ENCODE measurements around the gene INPP4A.

Gene INPP4A

DNA sequence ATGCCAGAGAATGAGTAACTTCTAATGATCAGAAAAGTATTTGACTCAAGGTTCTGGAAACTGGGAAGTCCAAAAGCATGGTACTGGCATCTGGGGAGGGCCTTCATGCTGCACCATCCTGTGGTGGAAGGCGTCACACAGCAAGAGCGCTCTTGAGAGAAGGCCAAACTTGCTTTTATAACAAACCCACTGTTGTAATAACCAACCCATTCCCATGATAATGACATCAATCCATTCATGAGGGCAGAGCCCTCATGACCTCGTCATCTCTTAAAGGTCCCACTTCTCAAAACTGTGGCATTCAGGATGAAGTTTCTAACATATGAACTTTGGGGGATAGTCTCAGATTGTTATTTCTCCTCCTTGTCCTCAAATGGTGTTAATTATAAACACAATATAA, 95.9 kb downstream of the INPP4A start:
- DNase-seq (ENCODE audit: low read depth, low spot score), result no peak

DNA sequence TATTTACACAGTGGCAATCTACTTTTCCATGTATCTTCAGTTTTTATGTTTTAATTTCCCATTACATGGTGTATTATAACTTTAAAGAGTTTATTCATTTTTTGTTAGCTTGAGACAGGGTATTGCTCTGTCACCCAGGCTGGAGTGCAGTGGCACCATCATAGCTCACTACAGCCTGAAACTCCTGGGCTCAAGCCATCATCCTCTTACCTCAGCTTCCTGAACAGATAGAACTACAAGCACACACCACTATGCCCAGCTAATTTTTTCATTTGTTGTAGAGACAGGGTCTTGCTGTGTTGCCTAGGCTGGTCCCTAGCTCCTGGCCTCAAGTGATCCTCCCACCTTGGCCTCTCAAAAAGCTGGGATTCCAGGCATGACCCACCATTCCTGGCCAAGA, 96.8 kb downstream of the INPP4A start:
- DNase-seq (ENCODE audit: low read depth, low spot score), result no peak

DNA sequence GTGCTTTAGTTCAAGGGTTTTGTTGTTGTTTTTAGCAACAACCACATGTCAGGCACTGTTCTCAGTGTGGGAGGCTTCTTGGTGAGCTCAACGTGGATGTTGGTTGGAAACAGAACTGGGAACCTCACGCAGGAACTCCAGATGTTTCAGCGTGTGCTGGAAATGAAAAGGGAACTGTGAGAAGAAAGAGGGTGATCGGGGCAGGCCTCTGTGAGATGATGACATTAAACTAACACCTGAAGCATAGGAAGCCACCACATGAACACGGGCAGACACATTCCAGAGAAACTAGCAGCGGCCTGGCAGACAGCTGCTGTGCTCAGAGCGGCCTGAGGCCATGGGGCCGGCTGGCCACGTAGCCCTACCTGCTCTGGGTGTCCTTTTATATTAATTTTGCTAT, 97.2 kb downstream of the INPP4A start:
- no peak for DNase-seq (ENCODE audit: low read depth, low spot score)

DNA sequence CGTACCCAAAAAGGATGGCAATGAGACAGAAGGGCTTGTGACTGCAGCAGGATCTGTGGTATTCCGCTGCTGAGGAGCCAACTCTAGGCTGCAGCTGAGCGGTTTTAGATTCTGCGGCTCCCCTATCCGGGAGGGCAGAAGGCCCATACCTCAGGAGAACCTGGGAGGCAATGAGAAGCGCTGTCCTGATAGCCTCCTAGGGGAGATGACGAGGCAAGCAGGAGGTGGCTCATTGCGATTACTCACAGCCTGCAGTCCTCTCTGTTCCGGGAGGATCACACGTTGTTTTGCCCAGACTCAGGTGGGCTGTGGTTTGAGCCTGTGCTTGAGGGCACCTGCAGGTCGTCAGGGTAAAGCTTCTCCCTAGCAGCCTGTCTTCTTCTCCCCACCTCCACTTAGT, 98.6 kb downstream of the INPP4A start:
- no peak for DNase-seq (ENCODE audit: low read depth, low spot score)

DNA sequence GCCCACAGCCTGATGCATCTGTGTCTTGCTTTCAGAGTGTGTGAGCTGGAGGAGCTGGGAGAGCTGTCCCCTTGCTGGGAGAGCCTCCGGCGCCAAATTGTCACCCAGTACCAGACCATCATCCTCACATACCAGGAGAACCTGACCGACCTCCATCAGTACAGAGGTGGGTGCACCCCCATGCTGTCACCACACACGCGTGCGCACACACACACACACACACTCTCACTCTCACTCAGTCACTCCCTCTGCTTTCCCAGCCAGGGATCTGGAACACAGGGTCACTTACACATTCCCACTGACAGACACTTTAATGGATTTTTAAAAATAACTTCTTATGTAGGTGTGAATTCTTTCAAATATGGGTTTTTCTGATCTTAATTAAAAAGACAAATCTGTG, 99.2 kb downstream of the INPP4A start:
- DNase-seq (ENCODE audit: low read depth, low spot score), result no peak

DNA sequence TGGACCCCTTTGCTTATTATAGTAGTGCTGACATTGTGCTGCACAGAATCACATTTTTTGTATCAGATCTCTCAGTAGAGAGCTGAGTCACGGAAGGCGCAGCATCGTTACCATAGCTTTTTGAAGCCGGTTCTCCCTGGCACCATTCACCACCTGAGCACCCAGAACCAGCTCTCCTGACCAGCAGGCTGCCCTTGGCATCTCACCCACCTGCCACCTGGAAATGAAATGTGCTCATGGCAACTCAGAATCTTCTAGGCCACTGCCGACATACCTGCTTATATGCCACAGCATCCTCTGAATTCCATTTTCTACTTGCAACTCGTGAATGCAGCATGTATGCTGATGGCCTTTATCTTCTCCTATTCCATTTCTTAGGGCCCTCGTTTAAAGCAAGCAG, 100.9 kb downstream of the INPP4A start:
- DNase-seq (ENCODE audit: low read depth, low spot score), result no peak

DNA sequence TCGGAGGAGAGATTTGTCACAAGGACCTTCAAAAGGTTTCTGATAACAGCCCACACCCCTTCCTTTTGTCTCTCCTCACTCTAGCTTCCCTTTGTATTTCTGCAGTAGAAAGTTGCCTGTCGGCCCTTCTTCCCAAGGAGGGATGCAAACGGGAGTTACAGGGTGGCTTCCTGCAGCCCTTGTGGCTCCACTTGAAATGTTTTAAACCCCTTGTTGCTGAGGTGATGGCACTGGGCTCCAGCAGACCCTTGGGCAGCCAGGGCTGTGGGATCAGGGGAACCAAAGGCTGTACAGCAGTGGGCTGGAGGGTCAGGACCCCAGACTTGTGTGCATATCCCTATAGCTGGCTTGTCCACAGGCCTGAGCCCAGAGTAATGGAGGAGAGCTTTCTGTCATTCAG, 101.5 kb downstream of the INPP4A start:
- no peak for DNase-seq (ENCODE audit: low read depth, low spot score)

DNA sequence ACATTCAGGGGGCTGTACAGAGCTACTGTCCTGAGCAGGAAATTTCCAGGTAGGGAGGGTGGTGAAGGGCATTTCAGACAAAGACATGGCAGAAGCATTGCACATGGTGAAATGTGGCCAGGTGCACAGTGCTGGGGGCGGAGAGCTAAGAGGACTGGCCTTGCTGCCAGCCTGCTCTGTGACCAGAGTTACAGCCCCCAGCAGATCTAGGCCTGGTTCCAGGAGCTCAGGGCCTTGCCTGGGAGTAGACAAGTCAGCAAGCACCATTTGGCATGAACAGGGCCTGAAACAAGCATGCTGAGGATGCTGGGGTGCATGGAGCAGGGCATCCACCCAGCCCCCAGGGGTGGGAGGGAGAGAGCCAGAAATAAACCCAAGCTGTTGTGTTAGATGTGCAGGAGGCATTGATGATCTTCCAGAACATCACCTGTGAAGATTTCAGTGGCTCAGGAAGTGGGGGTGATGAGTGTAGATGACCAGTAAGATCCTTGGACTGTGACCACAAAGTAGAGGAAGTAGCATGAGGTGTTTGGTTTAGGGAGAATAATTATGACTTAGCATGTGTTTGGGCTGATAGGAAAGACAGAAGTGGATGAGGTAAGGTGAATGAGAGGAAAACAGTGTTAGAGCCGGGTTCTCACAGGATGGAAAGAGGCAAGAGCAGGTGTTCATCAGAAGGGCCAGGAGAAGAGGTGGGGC, 102.6 kb downstream of the INPP4A start:
- DNase-seq (ENCODE audit: low read depth, low spot score), result no peak

DNA sequence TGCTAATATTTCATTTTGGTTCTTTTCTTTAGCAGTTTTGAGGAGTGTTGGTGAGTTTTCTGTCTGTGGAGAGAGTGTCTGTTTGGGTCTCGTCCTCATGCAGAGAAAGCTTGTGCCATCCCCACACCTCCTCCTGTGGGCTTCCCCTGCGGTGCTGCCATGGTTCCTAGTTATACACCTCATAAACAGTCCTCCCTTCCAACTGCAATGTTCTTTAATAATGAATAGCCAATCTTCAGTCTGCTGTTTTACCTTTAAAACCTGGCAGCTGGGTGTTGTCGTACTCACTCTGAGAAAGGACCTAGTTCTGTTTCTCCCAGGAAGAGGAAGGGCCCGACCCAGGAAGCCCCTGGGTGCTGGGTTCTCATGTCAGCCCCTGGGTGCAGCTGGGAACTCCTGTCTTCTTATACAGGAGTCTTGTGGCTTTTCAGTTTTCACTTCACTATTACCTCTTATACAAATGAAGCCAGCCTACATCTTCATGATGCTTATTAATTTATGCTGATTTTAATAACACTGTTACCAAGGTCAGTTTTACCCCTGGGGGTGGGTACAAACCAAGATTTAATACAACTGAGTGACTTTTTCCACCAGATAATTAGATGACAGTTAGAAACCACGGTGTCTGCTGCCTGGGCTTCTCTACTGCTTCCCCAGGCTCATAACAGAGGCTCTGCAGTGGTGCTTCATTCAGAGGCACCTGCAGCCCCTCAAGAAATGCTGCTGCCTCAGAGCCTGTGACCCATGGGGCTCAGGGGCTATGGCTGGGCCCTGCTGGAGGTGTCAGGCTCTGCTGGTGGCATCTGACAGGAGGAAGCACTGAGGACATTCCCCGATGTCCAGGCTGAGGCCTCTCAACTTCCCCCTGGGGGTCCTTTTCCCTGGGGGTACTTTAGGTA, 104.5 kb downstream of the INPP4A start:
- DNase-seq (ENCODE audit: low read depth, low spot score), result no peak

DNA sequence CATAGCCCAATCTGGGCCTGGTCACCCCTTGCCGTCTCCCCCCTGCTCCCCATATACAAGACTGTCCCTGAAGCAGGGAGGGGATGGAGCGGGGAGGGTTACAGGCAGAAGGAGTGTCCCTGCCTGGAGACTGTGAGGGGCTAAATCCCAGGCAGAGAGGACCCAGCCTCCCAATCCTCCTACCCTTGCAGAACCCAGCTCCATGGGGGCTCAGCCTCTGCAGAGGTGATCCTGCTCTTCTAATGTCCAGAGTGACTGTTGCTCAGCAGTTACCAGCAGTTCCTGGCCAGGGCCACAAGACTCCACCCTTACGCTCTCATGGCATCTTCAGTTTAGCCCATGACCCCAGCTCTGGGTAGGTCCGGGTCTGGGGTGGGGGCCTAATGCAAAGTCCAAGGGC, 105.5 kb downstream of the INPP4A start:
- no peak for DNase-seq (ENCODE audit: low read depth, low spot score)

DNA sequence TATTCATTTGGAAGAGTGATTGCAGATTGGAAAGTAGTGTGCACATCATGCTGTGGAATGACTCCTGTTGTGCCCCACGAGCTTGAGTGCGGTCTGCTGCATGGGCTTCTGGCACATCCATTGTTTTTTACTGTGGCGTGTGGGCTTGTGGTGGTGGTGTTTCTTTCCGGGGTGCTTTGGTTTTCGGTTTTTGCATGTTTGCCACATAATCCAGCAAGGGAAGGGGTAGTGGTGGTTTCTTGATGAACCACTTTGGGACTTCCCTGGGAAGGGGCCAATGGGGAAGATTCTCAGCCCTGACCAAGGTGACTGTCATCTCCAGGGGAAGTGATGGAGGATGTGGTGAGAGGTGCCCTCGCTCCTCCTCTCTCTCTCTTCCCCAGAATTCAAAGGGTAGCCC, 106.7 kb downstream of the INPP4A start:
- DNase-seq (ENCODE audit: low read depth, low spot score), result no peak

DNA sequence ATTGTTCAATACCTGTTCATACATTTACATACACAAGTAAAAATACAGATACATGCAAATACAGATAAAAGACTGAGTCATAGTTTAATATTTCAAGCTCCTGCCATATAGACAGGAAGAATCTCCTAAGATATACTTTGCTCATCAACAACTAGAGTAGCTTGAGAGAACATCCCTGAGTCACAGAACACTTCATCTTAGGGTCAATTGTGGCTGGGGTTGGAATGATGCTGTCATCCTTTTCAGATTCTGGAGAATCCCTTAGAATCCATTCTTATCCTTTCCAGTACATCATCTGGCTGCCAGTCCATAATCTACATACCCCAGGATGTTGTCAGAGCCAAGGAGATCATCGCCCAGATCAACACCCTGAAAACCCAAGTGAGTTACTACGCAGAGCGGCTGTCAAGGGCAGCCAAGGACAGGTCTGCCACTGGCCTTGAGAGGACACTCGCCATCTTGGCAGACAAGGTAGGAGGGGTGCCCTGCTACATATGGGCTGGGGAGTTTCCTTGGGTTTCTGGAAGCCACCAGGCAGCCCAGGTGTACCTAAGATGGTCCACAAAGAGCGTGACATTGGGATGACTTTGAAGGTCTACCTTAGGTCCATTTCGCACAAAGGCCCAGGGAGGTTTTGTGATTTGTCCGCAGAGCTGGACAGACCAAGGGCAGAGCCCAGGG, 108.0 kb downstream of the INPP4A start:
- no peak for DNase-seq (ENCODE audit: low read depth, low spot score)

DNA sequence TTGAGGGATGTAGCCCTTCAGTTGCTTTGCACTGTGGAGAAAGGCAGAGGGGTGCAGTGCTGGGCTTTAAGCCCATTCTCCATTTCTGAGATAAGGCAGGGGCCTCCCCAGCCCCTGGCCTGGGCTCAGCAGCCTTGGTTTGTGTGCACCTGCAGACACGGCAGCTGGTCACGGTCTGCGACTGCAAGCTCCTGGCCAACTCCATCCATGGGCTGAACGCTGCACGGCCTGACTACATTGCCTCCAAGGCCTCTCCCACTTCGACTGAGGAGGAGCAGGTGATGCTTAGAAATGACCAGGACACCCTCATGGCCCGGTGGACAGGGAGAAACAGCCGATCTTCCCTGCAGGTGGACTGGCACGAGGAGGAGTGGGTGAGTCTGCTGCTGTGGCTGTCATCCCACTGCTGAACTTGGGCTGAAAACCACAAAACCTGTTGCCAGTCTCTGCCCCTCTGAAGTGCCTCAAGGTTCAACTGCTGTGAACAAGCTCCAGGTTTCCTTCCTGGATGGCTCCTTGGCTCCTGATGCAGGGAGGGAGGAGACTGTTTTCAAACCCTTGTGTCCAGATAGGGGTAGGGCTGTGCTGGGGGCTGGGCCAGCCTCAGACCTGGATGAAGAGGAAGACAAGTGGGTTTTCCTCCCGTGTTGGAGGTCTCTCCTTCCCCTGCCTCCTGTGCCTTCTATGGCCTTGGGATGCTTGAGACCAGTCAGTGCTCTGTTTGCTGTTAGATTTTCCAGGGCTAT, 109.6 kb downstream of the INPP4A start:
- no peak for DNase-seq (ENCODE audit: low read depth, low spot score)

DNA sequence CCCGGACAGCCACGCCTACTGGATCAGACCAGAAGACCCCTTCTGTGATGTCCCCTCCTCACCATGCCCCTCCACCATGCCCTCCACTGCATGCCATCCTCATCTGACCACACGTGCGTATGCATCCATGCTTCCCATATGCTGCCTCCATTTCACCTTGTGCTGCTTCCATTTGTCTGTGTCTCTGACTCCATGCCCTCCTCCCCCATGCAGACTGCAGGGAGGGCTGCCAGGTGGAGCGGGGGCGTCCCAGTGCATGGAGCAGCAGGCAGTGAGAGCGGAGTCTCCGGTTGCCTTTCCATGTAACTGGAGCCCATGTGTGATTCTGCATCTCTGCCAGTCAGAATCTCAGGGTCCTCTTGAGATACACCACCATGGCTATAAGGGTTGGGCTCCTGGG, 111.0 kb downstream of the INPP4A start:
- DNase-seq (ENCODE audit: low read depth, low spot score), result no peak

DNA sequence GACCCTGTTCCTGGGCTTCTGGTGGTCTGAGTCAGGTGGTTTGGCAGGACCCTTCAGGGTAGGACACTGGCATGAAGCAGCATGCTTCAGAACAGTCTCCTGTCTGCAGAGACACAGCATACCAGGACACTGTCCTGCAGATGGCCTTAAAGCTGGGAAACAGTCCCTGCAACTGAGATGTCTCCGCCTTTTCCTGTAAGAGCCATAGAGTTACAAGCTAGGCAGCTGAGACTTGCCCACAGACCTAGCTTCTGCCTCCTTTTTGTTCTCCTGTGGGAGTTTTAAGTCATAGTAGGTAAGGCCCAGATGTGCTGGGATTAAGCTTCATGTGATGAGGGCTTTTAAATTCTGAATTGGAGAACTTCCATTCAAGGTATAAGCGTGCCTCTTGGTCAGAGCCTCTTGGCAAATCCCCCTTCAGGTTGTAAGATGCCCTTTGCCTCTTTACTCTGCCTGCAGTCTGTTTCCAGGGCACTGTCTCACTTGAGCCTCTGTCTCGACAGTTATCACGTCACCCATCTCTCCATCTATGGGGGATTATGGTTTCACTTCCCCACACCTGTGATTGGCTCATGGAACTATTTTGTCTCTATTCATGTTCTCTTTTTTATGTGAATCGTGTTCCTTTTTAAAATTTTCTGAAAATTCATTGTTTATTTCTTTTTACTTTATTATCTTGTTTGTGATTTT, 111.8 kb downstream of the INPP4A start:
- no peak for DNase-seq (ENCODE audit: low read depth, low spot score)

DNA sequence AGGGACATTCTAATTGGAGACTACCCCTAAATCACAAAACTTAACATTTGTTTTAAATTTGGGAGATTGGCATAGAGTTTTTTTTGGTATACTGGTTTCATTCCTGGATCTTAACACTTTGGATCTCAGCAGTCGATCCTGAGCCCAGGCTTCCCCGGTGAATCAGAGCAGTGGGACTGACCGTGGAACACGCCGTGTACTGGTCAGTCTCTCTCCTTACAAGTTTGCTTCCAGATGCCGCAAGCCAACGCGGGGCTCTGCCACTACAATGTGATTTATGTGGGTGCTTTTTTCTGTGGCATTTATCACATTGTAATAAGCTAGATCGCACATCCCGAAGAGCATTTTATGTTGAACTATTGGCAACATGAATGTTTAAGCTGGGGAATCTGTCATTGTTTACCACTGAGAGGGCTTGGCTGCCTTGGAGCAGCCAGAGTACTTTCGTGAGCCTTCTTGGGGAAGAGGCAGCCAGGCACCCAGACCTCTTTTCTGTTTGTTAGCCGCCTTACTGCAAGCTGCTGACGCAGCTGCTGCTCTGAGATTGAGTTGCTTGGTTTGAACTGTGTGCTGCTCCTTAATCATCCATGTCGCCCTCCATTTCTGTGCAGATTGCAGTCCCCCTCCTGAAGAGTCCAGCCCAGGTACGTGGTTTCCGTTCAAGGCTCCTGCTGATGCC, 114.3 kb downstream of the INPP4A start:
- DNase-seq (ENCODE audit: low read depth, low spot score), result no peak

DNA sequence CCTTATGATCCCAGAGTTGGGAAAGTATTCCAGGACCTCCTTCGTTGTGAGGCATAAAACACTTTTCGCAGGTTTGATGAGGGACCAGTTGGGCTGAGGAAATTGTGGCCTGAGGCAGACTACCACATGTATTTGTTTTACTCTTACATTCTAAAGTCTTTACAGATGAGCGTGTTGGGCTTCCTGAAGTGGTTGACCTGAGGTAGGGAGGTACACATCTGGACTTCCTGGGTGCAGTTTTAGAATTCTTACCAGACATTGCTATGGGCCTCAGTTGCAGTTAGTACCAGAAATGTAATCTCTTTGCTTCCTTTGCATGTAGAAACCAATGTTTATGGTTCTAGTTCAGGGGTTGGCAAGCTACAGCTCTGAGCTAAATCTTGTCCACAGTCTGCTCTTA, 114.9 kb downstream of the INPP4A start:
- DNase-seq (ENCODE audit: low read depth, low spot score), result no peak

DNA sequence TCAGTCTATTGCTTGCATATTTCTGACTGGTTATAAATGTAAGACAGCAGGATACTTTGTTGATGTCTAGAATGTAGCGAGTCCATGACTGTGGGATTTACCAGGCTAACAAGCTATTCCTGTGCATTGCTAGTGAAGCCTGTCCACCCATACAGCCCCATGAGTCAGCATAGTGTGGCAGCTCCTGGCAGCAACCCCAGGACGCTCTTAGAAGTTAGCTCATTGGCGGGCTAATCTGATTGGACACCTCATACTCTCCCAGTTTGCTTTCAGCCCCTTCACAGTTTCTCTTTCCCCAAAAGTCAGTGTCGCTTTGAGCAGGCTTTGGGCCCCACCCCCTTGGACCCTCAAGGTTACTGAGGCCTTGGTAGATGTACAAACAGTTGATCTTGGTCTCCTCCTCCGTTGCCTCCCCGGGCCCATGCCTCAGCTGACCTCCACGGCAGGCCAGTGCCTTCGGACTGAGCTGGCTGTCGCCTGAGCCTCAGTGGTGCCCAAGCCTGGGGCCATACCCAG, 115.7 kb downstream of the INPP4A start:
- DNase-seq (ENCODE audit: low read depth, low spot score), result no peak

DNA sequence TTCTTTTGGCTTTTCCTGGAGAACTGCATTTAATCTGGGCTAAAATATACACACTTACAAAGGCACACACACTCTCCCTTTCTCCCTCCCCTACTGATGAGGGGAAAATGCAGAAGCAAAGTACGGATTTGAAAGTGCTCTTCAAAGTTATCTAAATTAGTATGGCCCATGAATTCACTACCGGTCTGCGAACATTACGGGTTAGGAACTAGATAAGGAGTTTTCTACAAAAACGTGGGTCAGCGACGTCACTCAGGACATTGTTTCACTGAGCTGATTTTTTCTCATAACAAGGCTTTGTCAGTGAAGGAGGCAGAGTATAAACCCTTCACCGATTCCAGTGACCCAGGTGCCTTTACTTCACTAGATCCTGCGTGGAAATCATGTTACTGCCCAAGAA, 116.4 kb downstream of the INPP4A start:
- DNase-seq (ENCODE audit: low read depth, low spot score), result no peak

DNA sequence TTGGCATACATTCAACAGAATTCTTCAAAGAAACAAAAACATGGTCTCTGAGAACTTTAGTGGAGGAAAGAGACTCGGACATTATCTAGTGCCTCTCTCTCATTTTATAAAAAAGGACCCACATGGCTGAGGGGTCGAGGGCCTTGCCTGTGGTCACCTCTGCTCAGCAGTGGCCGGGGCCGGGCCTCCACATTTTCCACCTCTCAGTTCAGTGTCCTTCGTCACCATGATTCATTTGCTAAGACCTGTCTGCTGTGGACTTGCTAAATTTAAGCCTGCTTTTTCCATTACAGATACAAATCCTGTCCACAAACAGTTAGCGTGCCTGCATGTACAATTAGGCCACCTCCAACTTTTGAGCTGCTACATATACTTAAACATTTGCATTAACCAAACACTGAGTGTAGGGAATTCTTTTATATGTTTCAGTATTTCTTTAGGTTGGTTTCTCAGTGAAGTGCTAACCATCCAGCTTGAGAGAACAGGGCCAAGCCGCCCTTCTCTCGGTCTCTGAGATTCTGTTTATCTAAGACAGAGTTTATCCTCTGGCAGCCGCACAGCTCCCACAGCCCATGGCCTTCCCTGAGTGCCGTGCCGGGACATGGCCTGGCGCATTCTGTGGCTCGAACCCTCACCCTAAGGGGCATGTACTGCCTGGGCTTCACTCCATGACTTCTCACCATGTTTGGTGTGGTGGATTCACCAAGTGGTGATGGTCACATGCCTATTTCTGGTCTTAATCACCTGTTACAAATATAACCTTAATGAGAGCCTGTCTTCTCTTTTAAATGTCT, 117.4 kb downstream of the INPP4A start:
- DNase-seq (ENCODE audit: low read depth, low spot score), result no peak
